BE2C (cell line): ENCODE data around the gene OXGR1.
"Not testable (repeated sequence)": the region's sequence is repeated elsewhere in the genome, so short reads cannot be mapped to it uniquely, and the experiment has no call there.

ENCODE experiments used
- DNase-seq: peaks from one replicate; pipeline ENCODE4 v3.0.0-alpha.2; 2020
- H3K27me3 ChIP-seq: fragments of 250-450 bp; sonication (Bioruptor Pico); 2 replicates; pipeline ENCODE4 v1.5.1; 2020; ENCODE audit warnings: mild to moderate bottlenecking
- H3K36me3 ChIP-seq: fragments of 250-450 bp; sonication (Bioruptor Pico); 2 replicates; pipeline ENCODE4 v1.5.1; 2020; ENCODE audit warnings: mild to moderate bottlenecking
- H3K4me1 ChIP-seq: fragments of 250-450 bp; sonication (Bioruptor Pico); 2 replicates; pipeline ENCODE4 v1.5.1; 2020
- H3K4me3 ChIP-seq: 2 replicates; pipeline ENCODE4 v1.5.1; 2011; ENCODE audit warnings: low read depth, low read length
- H3K9me3 ChIP-seq: fragments of 250-450 bp; sonication (Bioruptor Pico); 2 replicates; pipeline ENCODE4 v1.5.1; 2020
- TF ChIP-seq, protein P1 (sequence below): IDR thresholded peaks from 2 replicates; pipeline ENCODE4 v1.5.1; 2012; ENCODE audit warnings: mild to moderate bottlenecking, low read depth, low read length

OXGR1 gene

GRCh38 chr13:96982672-96983071, 11.6 kb downstream of the OXGR1 start:
- DNase-seq, result no peak
- no peaks in the 10 kb centered on the region for H3K4me1 ChIP-seq
- H3K27me3 ChIP-seq, result no peaks in the 10 kb centered on the region
- no peaks in the 10 kb centered on the region for H3K9me3 ChIP-seq
- no peak overlapping the region for H3K4me3 ChIP-seq
- no peaks in the 10 kb centered on the region for H3K36me3 ChIP-seq
- TF ChIP-seq, protein P1, sequence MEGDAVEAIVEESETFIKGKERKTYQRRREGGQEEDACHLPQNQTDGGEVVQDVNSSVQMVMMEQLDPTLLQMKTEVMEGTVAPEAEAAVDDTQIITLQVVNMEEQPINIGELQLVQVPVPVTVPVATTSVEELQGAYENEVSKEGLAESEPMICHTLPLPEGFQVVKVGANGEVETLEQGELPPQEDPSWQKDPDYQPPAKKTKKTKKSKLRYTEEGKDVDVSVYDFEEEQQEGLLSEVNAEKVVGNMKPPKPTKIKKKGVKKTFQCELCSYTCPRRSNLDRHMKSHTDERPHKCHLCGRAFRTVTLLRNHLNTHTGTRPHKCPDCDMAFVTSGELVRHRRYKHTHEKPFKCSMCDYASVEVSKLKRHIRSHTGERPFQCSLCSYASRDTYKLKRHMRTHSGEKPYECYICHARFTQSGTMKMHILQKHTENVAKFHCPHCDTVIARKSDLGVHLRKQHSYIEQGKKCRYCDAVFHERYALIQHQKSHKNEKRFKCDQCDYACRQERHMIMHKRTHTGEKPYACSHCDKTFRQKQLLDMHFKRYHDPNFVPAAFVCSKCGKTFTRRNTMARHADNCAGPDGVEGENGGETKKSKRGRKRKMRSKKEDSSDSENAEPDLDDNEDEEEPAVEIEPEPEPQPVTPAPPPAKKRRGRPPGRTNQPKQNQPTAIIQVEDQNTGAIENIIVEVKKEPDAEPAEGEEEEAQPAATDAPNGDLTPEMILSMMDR, result no peak

- not testable (repeated sequence) for H3K27me3 ChIP-seq, H3K9me3 ChIP-seq, H3K4me1 ChIP-seq
These were observed 14.4 kb downstream of the OXGR1 start for GRCh38 chr13:96979861-96980260.

GRCh38 chr13:96968027-96968426, 26.2 kb downstream of the OXGR1 start:
- TF ChIP-seq, protein P1, result no peak
- no peaks in the 10 kb centered on the region for H3K36me3 ChIP-seq

More at GRCh38 chr13:96979861-96980260, 14.4 kb downstream of the OXGR1 start:
- H3K4me3 ChIP-seq, H3K36me3 ChIP-seq, DNase-seq: not testable (repeated sequence)

DNA sequence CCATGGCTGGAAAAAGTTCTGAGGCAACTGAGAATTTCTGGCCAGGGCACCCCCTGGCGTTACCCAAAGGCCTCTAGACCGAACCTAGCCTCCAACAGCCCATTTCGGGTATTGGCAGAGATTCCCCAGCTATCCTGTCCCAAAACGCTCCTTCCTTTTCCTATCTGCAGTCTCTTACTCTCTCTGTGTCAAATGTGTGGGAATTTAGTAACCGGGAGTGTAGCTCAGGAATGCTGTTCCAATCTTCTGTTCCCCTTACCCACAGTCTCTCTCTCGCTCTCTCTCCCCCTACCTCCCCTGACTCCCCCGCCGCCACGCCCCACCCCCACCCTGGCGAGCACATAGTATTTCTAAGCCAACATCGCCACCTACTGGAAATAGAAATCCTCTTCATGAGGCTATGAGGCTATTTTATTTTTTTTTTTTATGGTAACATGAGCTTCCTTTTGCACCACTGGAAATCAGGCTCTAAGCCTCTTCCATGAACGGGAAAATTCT, 27.0 kb downstream of the OXGR1 start:
- Histone ChIP-seq H3K36me3 (no peaks in the 10 kb centered on the region), H3K27me3 (no peaks in the 10 kb centered on the region), H3K4me1 (no peaks in the 10 kb centered on the region), H3K9me3 (no peaks in the 10 kb centered on the region), H3K4me3 (peak overlapping the region; percentile 21; the same call in 1 of the 2 replicates)
- TF ChIP-seq, protein P1, result no peak; the same call in 1 of the 2 replicates
- peak; percentile 27 for DNase-seq

More at GRCh38 chr13:96968027-96968426, 26.2 kb downstream of the OXGR1 start:
- no peaks in the 10 kb centered on the region for H3K4me1 ChIP-seq
- no peak for DNase-seq
- H3K9me3 ChIP-seq, result no peaks in the 10 kb centered on the region
- H3K4me3 ChIP-seq, result no peak overlapping the region
- H3K27me3 ChIP-seq, result no peaks in the 10 kb centered on the region

- no peak for DNase-seq
- no peaks in the 10 kb centered on the region for H3K36me3 ChIP-seq
- no peaks in the 10 kb centered on the region for H3K27me3 ChIP-seq
These were observed 27.7 kb downstream of the OXGR1 start for GRCh38 chr13:96966415-96967102.

GRCh38 chr13:96963786-96964475, 30.3 kb downstream of the OXGR1 start:
- DNase-seq, result no peak
- Histone ChIP-seq H3K4me1 (no peaks in the 10 kb centered on the region), H3K9me3 (no peaks in the 10 kb centered on the region), H3K4me3 (no peak overlapping the region), H3K36me3 (no peaks in the 10 kb centered on the region), H3K27me3 (no peaks in the 10 kb centered on the region)
- TF ChIP-seq, protein P1, result peak; percentile 55

More at GRCh38 chr13:96966415-96967102, 27.7 kb downstream of the OXGR1 start:
- Histone ChIP-seq H3K9me3 (no peaks in the 10 kb centered on the region), H3K4me3 (no peak overlapping the region), H3K4me1 (no peaks in the 10 kb centered on the region)
- TF ChIP-seq, protein P1, result no peak
